C4-2B (cell line): Measurements from ENCODE around the gene UNC119.

Experiments used
- ZFX ChIP-seq: fragments of 450-650 bp; IDR thresholded peaks from 2 replicates; pipeline ENCODE4 v1.6.1; 2017
- TF ChIP-seq, protein P1 (sequence below): fragments of 450-650 bp; conservative IDR thresholded peaks from 2 replicates; pipeline ENCODE4 v1.5.1; 2017; ENCODE audit warnings: mild to moderate bottlenecking

DNA sequence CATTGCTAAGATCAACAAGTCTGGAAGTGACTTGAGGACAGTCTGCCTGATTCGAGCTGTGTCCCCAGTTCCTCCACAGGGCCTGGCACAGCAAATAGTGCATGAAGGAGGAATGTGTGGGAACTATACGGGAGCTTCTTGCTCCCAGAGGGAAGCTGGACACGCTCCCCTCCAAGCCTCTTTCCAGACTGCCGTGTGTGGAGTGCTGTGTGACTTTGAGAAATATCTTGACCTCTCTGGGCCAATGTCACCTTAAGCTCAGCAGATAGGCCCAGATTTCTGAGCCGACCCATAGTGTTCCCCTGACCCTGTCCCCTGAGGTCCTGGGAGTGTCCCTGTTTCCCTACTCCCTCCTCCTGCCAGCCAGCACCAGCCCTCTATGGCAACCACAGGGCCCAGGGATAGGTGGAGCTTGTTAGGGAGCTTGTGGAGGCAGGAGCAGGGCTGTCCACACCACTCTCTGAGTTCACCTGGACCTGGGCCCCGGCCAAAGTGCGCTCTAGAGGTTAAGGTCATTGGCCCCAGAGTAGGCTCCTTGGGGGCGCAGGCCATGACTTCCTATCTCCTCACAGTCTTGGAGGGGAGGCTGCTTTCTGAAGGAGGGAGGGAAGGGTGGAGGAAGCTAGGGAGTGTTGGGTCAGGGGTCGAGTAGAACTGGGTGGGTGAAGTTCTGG is 52.6 kb downstream of the UNC119 start:
- TF ChIP-seq, protein P1, sequence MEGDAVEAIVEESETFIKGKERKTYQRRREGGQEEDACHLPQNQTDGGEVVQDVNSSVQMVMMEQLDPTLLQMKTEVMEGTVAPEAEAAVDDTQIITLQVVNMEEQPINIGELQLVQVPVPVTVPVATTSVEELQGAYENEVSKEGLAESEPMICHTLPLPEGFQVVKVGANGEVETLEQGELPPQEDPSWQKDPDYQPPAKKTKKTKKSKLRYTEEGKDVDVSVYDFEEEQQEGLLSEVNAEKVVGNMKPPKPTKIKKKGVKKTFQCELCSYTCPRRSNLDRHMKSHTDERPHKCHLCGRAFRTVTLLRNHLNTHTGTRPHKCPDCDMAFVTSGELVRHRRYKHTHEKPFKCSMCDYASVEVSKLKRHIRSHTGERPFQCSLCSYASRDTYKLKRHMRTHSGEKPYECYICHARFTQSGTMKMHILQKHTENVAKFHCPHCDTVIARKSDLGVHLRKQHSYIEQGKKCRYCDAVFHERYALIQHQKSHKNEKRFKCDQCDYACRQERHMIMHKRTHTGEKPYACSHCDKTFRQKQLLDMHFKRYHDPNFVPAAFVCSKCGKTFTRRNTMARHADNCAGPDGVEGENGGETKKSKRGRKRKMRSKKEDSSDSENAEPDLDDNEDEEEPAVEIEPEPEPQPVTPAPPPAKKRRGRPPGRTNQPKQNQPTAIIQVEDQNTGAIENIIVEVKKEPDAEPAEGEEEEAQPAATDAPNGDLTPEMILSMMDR, result no peak
- TF ChIP-seq ZFX, result no peak
